WTC11 (cell line): ENCODE measurements around the gene GAS5. TPM values are rescaled to one million over a fixed set of nuclear protein-coding genes. Genes with fewer than 3 reads are reported as not detected.

Experiments
- ATAC-seq: fragments of 200-7000 bp; cut with Tn5 transposase; 2 replicates; pipeline ENCODE4 v1.10.0; 2021; ENCODE audit warnings: mild to moderate bottlenecking, moderate library complexity
- CTCF ChIA-PET: fragments of 300-600 bp; sonication (Branson Sonifier 250); formaldehyde crosslinking; loops from one replicate; lab custom pipeline; 2021; ENCODE audit warnings: antibody characterized with exemption; lab: Charles Lee
- POLR2A ChIA-PET: fragments of 350-600 bp; sonication (Branson Sonifier 250); formaldehyde crosslinking; loops from one replicate; lab custom pipeline; 2021; ENCODE audit warnings: antibody characterized with exemption; lab: Charles Lee
- DNase-seq: peaks from one replicate; pipeline ENCODE4 v3.0.0; 2021; ENCODE audit warnings: low spot score
- H3K27ac Mint-ChIP-seq: 2 replicates; pipeline ENCODE4 v1.8.0; 2021; ENCODE audit warnings: mixed read lengths
- H3K27me3 Mint-ChIP-seq: 2 replicates; pipeline ENCODE4 v1.8.0; 2021; ENCODE audit warnings: low read depth, mild to moderate bottlenecking, moderate library complexity, mixed read lengths
- H3K36me3 Mint-ChIP-seq: 2 replicates; pipeline ENCODE4 v1.8.0; 2021; ENCODE audit warnings: mixed read lengths
- H3K4me1 Mint-ChIP-seq: 2 replicates; pipeline ENCODE4 v1.8.0; 2022; ENCODE audit warnings: mixed read lengths
- H3K4me3 Mint-ChIP-seq: 2 replicates; pipeline ENCODE4 v1.8.0; 2021; ENCODE audit warnings: mild to moderate bottlenecking, moderate library complexity, mixed read lengths
- H3K9me3 Mint-ChIP-seq: 2 replicates; pipeline ENCODE4 v1.8.0; 2021; ENCODE audit warnings: mixed read lengths
- AR ChIP-seq: fragments of 250-450 bp; sonication (Bioruptor Pico); IDR thresholded peaks from 2 replicates; pipeline ENCODE4 v1.9.0; 2021; ENCODE audit warnings: mild to moderate bottlenecking
- ATF6 ChIP-seq: sonication (generic); formaldehyde crosslinking; IDR thresholded peaks from 2 replicates; pipeline ENCODE4 v1.8.1; 2023; ENCODE audit warnings: mild to moderate bottlenecking, missing genetic modification reagents
- CBFB ChIP-seq: sonication (generic); formaldehyde crosslinking; IDR thresholded peaks from 2 replicates; pipeline ENCODE4 v1.8.1; 2022; ENCODE audit warnings: mild to moderate bottlenecking, low read depth, missing genetic modification reagents
- CREB1 ChIP-seq: sonication (generic); formaldehyde crosslinking; IDR thresholded peaks from 2 replicates; pipeline ENCODE4 v1.8.0; 2023; ENCODE audit warnings: mild to moderate bottlenecking, missing genetic modification reagents
- EMX1 ChIP-seq: fragments of 250-450 bp; sonication (Bioruptor Pico); IDR thresholded peaks from 2 replicates; pipeline ENCODE4 v1.8.0; 2021; ENCODE audit warnings: mild to moderate bottlenecking
- FOXJ3 ChIP-seq: sonication (generic); formaldehyde crosslinking; IDR thresholded peaks from 2 replicates; pipeline ENCODE4 v1.9.0; 2021; ENCODE audit warnings: missing genetic modification reagents, mild to moderate bottlenecking, borderline replicate concordance
- FOXK1 ChIP-seq: sonication (generic); formaldehyde crosslinking; IDR thresholded peaks from 2 replicates; pipeline ENCODE4 v1.8.0; 2022; ENCODE audit warnings: mild to moderate bottlenecking, moderate library complexity, missing genetic modification reagents
- FOXP1 ChIP-seq: sonication (generic); formaldehyde crosslinking; IDR thresholded peaks from 2 replicates; pipeline ENCODE4 v1.8.0; 2022; ENCODE audit warnings: missing genetic modification reagents, mild to moderate bottlenecking, moderate library complexity, borderline replicate concordance
- JUN ChIP-seq: sonication (generic); formaldehyde crosslinking; IDR thresholded peaks from 2 replicates; pipeline ENCODE4 v1.8.0; 2023; ENCODE audit warnings: mild to moderate bottlenecking, missing genetic modification reagents
- MXD4 ChIP-seq: fragments of 250-450 bp; sonication (Bioruptor Pico); IDR thresholded peaks from 2 replicates; pipeline ENCODE4 v1.8.0; 2021; ENCODE audit warnings: mild to moderate bottlenecking, moderate library complexity, borderline replicate concordance
- NFATC4 ChIP-seq: fragments of 250-450 bp; sonication (Bioruptor Pico); IDR thresholded peaks from 2 replicates; pipeline ENCODE4 v1.9.0; 2021; ENCODE audit warnings: mild to moderate bottlenecking
- PREB ChIP-seq: sonication (generic); formaldehyde crosslinking; IDR thresholded peaks from 2 replicates; pipeline ENCODE4 v1.8.1; 2022; ENCODE audit warnings: mild to moderate bottlenecking, missing genetic modification reagents, moderate library complexity, borderline replicate concordance
- PRRX2 ChIP-seq: fragments of 250-450 bp; sonication (Bioruptor Pico); IDR thresholded peaks from 2 replicates; pipeline ENCODE4 v1.8.0; 2021; ENCODE audit warnings: mild to moderate bottlenecking
- RELA ChIP-seq: sonication (generic); formaldehyde crosslinking; IDR thresholded peaks from 2 replicates; pipeline ENCODE4 v1.8.1; 2022; ENCODE audit warnings: missing genetic modification reagents, mild to moderate bottlenecking, borderline replicate concordance
- SP1 ChIP-seq: sonication (generic); formaldehyde crosslinking; conservative IDR thresholded peaks from 2 replicates; pipeline ENCODE4 v1.8.1; 2022; ENCODE audit warnings: missing genetic modification reagents
- ZBTB43 ChIP-seq: sonication (generic); formaldehyde crosslinking; IDR thresholded peaks from 2 replicates; pipeline ENCODE4 v1.8.1; 2023; ENCODE audit warnings: mild to moderate bottlenecking, missing genetic modification reagents
- ZNF263 ChIP-seq: sonication (generic); formaldehyde crosslinking; IDR thresholded peaks from 2 replicates; pipeline ENCODE4 v1.8.1; 2022; ENCODE audit warnings: low read depth, mild to moderate bottlenecking, moderate library complexity, missing genetic modification reagents
- ZNF416 ChIP-seq: fragments of 250-450 bp; sonication (Bioruptor Pico); IDR thresholded peaks from 2 replicates; pipeline ENCODE4 v1.9.0; 2021; ENCODE audit warnings: mild to moderate bottlenecking, inconsistent platforms
- ZNF425 ChIP-seq: fragments of 250-450 bp; sonication (Bioruptor Pico); conservative IDR thresholded peaks from 2 replicates; pipeline ENCODE4 v1.9.0; 2021; ENCODE audit warnings: mild to moderate bottlenecking
- ZNF532 ChIP-seq: fragments of 250-450 bp; sonication (Bioruptor Pico); IDR thresholded peaks from 2 replicates; pipeline ENCODE4 v1.9.0; 2021; ENCODE audit warnings: mild to moderate bottlenecking, borderline replicate concordance
- ZNF671 ChIP-seq: fragments of 250-450 bp; sonication (Bioruptor Pico); IDR thresholded peaks from 2 replicates; pipeline ENCODE4 v1.8.0; 2021; ENCODE audit warnings: mild to moderate bottlenecking
- total RNA-seq: library from RNA; stranded (reverse); gene quantifications from 3 replicates; pipeline ENCODE4 v1.2.3, GENCODE V29; 2021

The GAS5 gene
- total RNA-seq, 1 experiment from 2014 or later = 818 TPM

GRCh38 chr1:173862146-173862768, 5.5 kb downstream of the GAS5 start (continued):
- TF ChIP-seq PREB (0 out of 2 replicates have a peak, but pooled peaks have one; percentile 48), NFATC4 (CRISPR knock-in tag) (peak; percentile 95), FOXK1 (peak; percentile 32; the same call in 1 of the 2 replicates), PRRX2 (CRISPR knock-in tag) (peak; percentile 98), ZBTB43 (CRISPR knock-in tag) (0 out of 2 replicates have a peak, but pooled peaks have one; percentile 19), RELA (CRISPR knock-in tag) (peak; percentile 87; the same call in 1 of the 2 replicates), SP1 (CRISPR knock-in tag) (0 out of 2 replicates have a peak, but pooled peaks have one; percentile 51), JUN (CRISPR knock-in tag) (peak; percentile 23; the same call in 1 of the 2 replicates), EMX1 (peak; percentile 96), ZNF425 (peak; percentile 84), FOXP1 (CRISPR knock-in tag) (peak; percentile 30; the same call in 1 of the 2 replicates), CBFB (CRISPR knock-in tag) (0 out of 2 replicates have a peak, but pooled peaks have one; percentile 65), CREB1 (CRISPR knock-in tag) (0 out of 2 replicates have a peak, but pooled peaks have one; percentile 68), AR (CRISPR knock-in tag) (peak; percentile 94), ZNF416 (CRISPR knock-in tag) (peak; percentile 97), ZNF671 (CRISPR knock-in tag) (peak; percentile 96), ZNF263 (CRISPR knock-in tag) (0 out of 2 replicates have a peak, but pooled peaks have one; percentile 58)

- ChIA-PET CTCF (no interaction called here), POLR2A (interaction anchor here (0.6 to 1.6 kb wide), 5 partner anchors 8 to 444 kb away, joined by 3 to 7 read pairs (median 3); no protein-coding TSS in a partner anchor)
- no peaks in the 10 kb centered on the region for H3K9me3 Mint-ChIP-seq
- ATAC-seq = peak; percentile 34
- DNase-seq = no peak
- peaks cover 55% of the 10 kb centered on the region for H3K36me3 Mint-ChIP-seq
- H3K4me1 Mint-ChIP-seq = peaks cover 41% of the 10 kb centered on the region
- peak overlapping the region; percentile 100 for H3K27ac Mint-ChIP-seq
- H3K4me3 Mint-ChIP-seq = no peak overlapping the region
- no peaks in the 10 kb centered on the region for H3K27me3 Mint-ChIP-seq
- TF ChIP-seq ZNF532 = peak; percentile 91
- 0 out of 2 replicates have a peak, but pooled peaks have one; percentile 12 for TF ChIP-seq FOXJ3 (CRISPR knock-in tag)
- TF ChIP-seq EMX1 = peak; percentile 95
- no peak for TF ChIP-seq ATF6 (CRISPR knock-in tag)
- TF ChIP-seq MXD4 (CRISPR knock-in tag) = no peak
Measured at GRCh38 chr1:173861731-173862145, 6.1 kb downstream of the GAS5 start.
